B cell (primary cell): Measurements from ENCODE around the gene XRCC6. TPM values are rescaled to one million over a fixed set of nuclear protein-coding genes. Genes with fewer than 3 reads are reported as not detected.

ENCODE experiments used
- ATAC-seq: fragments of 200-7000 bp; cut with Tn5 transposase; one replicate; pipeline ENCODE4 v1.10.0; 2021; ENCODE audit warnings: low read depth, mild to moderate bottlenecking, moderate number of reproducible peaks, moderate library complexity
- CTCF ChIA-PET: fragments of 350-600 bp; sonication (Branson Sonifier 250); formaldehyde crosslinking; loops from one replicate; lab custom pipeline; 2021; ENCODE audit warnings: antibody characterized with exemption, inconsistent platforms; lab: Charles Lee
- POLR2A ChIA-PET: fragments of 350-600 bp; sonication (Branson Sonifier 250); formaldehyde crosslinking; loops from one replicate; lab custom pipeline; 2021; ENCODE audit warnings: antibody characterized with exemption; lab: Charles Lee
- DNase-seq: peaks from one replicate; pipeline ENCODE4 v3.0.0; 2013
- H2AFZ ChIP-seq: 2 replicates; pipeline ENCODE4 v1.6.1; 2012; ENCODE audit warnings: mild to moderate bottlenecking, low read depth, low read length; ENCODE audit not compliant: insufficient read depth, poor library complexity, severe bottlenecking
- H3K27ac ChIP-seq, 2 donors: 1 replicate in 1 of 2; 2 replicates in 1 of 2; pipeline ENCODE4 v1.5.1; 2012 to 2013; ENCODE audit warnings: low read length in 2 of 2, mild to moderate bottlenecking in 2 of 2, moderate library complexity in 1 of 2
- H3K27me3 ChIP-seq, 4 experiments: fragments of 200-600 bp in 1 of 4; sonication (generic) in 1 of 4; replicated peaks in 1 of 4; 1 replicate in 2 of 4; 2 replicates in 2 of 4; pipeline versions ENCODE4 v1.6.1 to v1.7.0; 2013 to 2016; ENCODE audit warnings: low read length in 3 of 4, mild to moderate bottlenecking in 2 of 4, mixed read lengths in 1 of 4, moderate library complexity in 1 of 4; ENCODE audit not compliant: insufficient read depth in 4 of 4, control insufficient read depth in 3 of 4; ENCODE audit errors: control extremely low read depth in 1 of 4
- H3K36me3 ChIP-seq, 2 experiments: replicated peaks in 1 of 2; 1 replicate in 1 of 2; 2 replicates in 1 of 2; pipeline versions ENCODE4 v1.6.1 to v1.7.1; 2013; ENCODE audit warnings: low read length in 1 of 2; ENCODE audit not compliant: insufficient read depth in 2 of 2, control insufficient read depth in 1 of 2; ENCODE audit errors: control extremely low read depth in 1 of 2, extremely low read depth in 1 of 2
- H3K4me1 ChIP-seq, 2 donors: fragments of 200-600 bp in 1 of 2; sonication (generic) in 1 of 2; 1 replicate in 1 of 2; 2 replicates in 1 of 2; pipeline versions ENCODE4 v1.5.1 to v1.6.1; 2013 to 2017; ENCODE audit warnings: low read length in 2 of 2; ENCODE audit not compliant: control insufficient read depth in 2 of 2, insufficient read depth in 2 of 2
- H3K4me2 ChIP-seq: replicated peaks from 2 replicates; pipeline ENCODE3; 2012; ENCODE audit warnings: mild to moderate bottlenecking, low read depth, low read length; ENCODE audit not compliant: poor library complexity, severe bottlenecking
- H3K4me3 ChIP-seq, 5 experiments: fragments of 200-600 bp in 1 of 5; sonication (generic) in 1 of 5; 1 replicate in 3 of 5; 2 replicates in 2 of 5; pipeline versions ENCODE4 v1.5.1 to v1.7.0; 2011 to 2016; ENCODE audit warnings: low read length in 4 of 5, mild to moderate bottlenecking in 4 of 5, low read depth in 2 of 5, control low read depth in 1 of 5, moderate library complexity in 1 of 5; ENCODE audit not compliant: insufficient read depth in 1 of 5; ENCODE audit errors: control extremely low read depth in 1 of 5, extremely low read depth in 1 of 5
- H3K79me2 ChIP-seq: fragments of 200-600 bp; sonication (generic); one replicate; pipeline ENCODE4 v1.6.0; 2016; ENCODE audit warnings: low read length; ENCODE audit not compliant: control insufficient read depth, insufficient read depth
- H3K9ac ChIP-seq: fragments of 200-600 bp; sonication (generic); 2 replicates; pipeline ENCODE4 v1.6.1; 2017; ENCODE audit warnings: mild to moderate bottlenecking, low read length, moderate library complexity
- H3K9me3 ChIP-seq, 3 donors: one replicate each; pipeline versions ENCODE4 v1.6.1 to v1.7.1; 2013; ENCODE audit warnings: low read length in 2 of 3; ENCODE audit not compliant: control insufficient read depth in 2 of 3, insufficient read depth in 1 of 3; ENCODE audit errors: control extremely low read depth in 1 of 3
- H4K20me1 ChIP-seq: 2 replicates; pipeline ENCODE4 v1.6.0; 2012; ENCODE audit warnings: mild to moderate bottlenecking, low read length; ENCODE audit not compliant: insufficient read depth, control insufficient read depth, poor library complexity, severe bottlenecking
- H3K27ac Mint-ChIP-seq: one replicate; pipeline ENCODE4 v1.8.0; 2021; ENCODE audit warnings: mixed read lengths
- H3K27me3 Mint-ChIP-seq: one replicate; pipeline ENCODE4 v1.8.0; 2021; ENCODE audit warnings: mixed read lengths
- H3K4me1 Mint-ChIP-seq: one replicate; pipeline ENCODE4 v1.8.0; 2021; ENCODE audit warnings: mixed read lengths
- H3K4me3 Mint-ChIP-seq: one replicate; pipeline ENCODE4 v1.8.0; 2021; ENCODE audit warnings: mixed read lengths
- H3K9me3 Mint-ChIP-seq: one replicate; pipeline ENCODE4 v1.8.0; 2022; ENCODE audit warnings: mixed read lengths; ENCODE audit not compliant: insufficient read depth
- CTCF ChIP-seq: fragments of 200-600 bp; IDR thresholded peaks from one replicate; pipeline ENCODE4 v1.8.0; 2022; ENCODE audit warnings: antibody characterized with exemption, mild to moderate bottlenecking
- EZH2 ChIP-seq: IDR thresholded peaks from 2 replicates; pipeline ENCODE4 v1.6.1; 2012; ENCODE audit warnings: borderline replicate concordance, low read depth, mild to moderate bottlenecking, moderate library complexity, low read length; ENCODE audit not compliant: insufficient read depth, poor library complexity, severe bottlenecking
- WGBS: methylation state at CpG from one replicate; pipeline ENCODE4 v1.1.5; 2013; ENCODE audit warnings: missing lambda C conversion rate; ENCODE audit not compliant: insufficient coverage; 5-methylcytosine and 5-hydroxymethylcytosine counted together
- intact Hi-C: fragments of 100-400 bp; cut with micrococcal nuclease; formaldehyde crosslinking; loops from one replicate; pipeline ENCODE4 v1.10.0; 2022
- polyA plus RNA-seq: library from polyadenylated mRNA; depleted of rRNA; stranded (reverse); fragments of >200 nt; gene quantifications from 2 replicates; pipeline ENCODE4 v1.2.3, GENCODE V29; 2012
- total RNA-seq, 2 donors: library from RNA; stranded (reverse); fragments of 120-200 nt in 1 of 2; gene quantifications; 1 replicate in 1 of 2; 2 replicates in 1 of 2; pipeline versions ENCODE4 v1.2.3 to v1.2.4, GENCODE V29; 2013 to 2022

Gene XRCC6
- total and polyA plus RNA-seq, 2 donors (not counting 1 experiment from before 2014, with no cell fraction given): 55.4 to 180 TPM

- Histone ChIP-seq H4K20me1 (no peaks in the 10 kb centered on the region), H3K4me2 (no peak overlapping the region), H2AFZ (no peak overlapping the region), H3K27ac (no peak overlapping the region), H3K4me3 (no peak overlapping the region), H3K79me2 (no peaks in the 10 kb centered on the region), H3K27me3 (no peaks in the 10 kb centered on the region), H3K9me3 (no peaks in the 10 kb centered on the region), H3K36me3 (peaks cover 2 to 88% of the 10 kb centered on the region in 2 experiments), H3K4me1 (no peaks in the 10 kb centered on the region), H3K9ac (no peak overlapping the region)
- H3K27me3 Mint-ChIP-seq: no peaks in the 10 kb centered on the region
- H3K4me3 Mint-ChIP-seq: no peak overlapping the region
- no peaks in the 10 kb centered on the region for H3K9me3 Mint-ChIP-seq
- TF ChIP-seq EZH2 (no peak), CTCF (no peak)
- no peak for DNase-seq
- ChIA-PET CTCF (no interaction called here), POLR2A (no interaction called here)
- WGBS: no CpG with 5 or more reads among the region's 1 CpG
- H3K4me1 Mint-ChIP-seq: no peaks in the 10 kb centered on the region
- intact Hi-C loops: no loop called here
- no peak overlapping the region for H3K27ac Mint-ChIP-seq
- ATAC-seq: no peak
These were observed 38.8 kb downstream of the XRCC6 start for GRCh38 chr22:41659941-41660340.

- Mint-ChIP-seq H3K27ac (no peak overlapping the region), H3K4me3 (no peak overlapping the region), H3K9me3 (no peaks in the 10 kb centered on the region), H3K4me1 (no peaks in the 10 kb centered on the region), H3K27me3 (no peaks in the 10 kb centered on the region)
- WGBS: 96% methylated on average over 3 of the region's 3 CpGs
- DNase-seq (no peak), ATAC-seq (no peak)
- no peak for TF ChIP-seq EZH2
- CTCF ChIA-PET: interaction anchor here (0.6 kb wide), 1 partner anchor 17 kb away, joined by 3 read pairs; no protein-coding TSS in a partner anchor
- Histone ChIP-seq H3K4me2 (no peak overlapping the region), H3K9me3 (no peaks in the 10 kb centered on the region), H3K4me1 (no peaks in the 10 kb centered on the region), H3K27me3 (no peaks in the 10 kb centered on the region), H3K9ac (no peak overlapping the region), H3K36me3 (peaks cover 2 to 88% of the 10 kb centered on the region in 2 experiments), H2AFZ (no peak overlapping the region), H3K79me2 (no peaks in the 10 kb centered on the region), H3K4me3 (no peak overlapping the region), H4K20me1 (no peaks in the 10 kb centered on the region), H3K27ac (peak overlapping the region in 1 of 2 donors; percentile 19)
- POLR2A ChIA-PET: no interaction called here
- intact Hi-C loops: no loop called here
These were observed 39.3 kb downstream of the XRCC6 start for GRCh38 chr22:41660416-41660815.
